Common myeloid progenitor, CD34-positive (primary cell): Measurements from ENCODE around the gene CCDC148.

Experiments used
- CTCF ChIA-PET: fragments of 350-600 bp; sonication (Branson Sonifier 250); formaldehyde crosslinking; loops from one replicate; lab custom pipeline; 2021; ENCODE audit warnings: antibody characterized with exemption; lab: Charles Lee
- POLR2A ChIA-PET: fragments of 350-600 bp; sonication (Branson Sonifier 250); formaldehyde crosslinking; loops from one replicate; lab custom pipeline; 2021; ENCODE audit warnings: antibody characterized with exemption; lab: Charles Lee
- DNase-seq, 3 donors: peaks; one replicate each; pipeline versions ENCODE4 v3.0.0 to v3.0.0-alpha.2; 2013
- H3K27ac ChIP-seq, 2 experiments: 1 replicate in 1 of 2; 2 replicates in 1 of 2; pipeline ENCODE4 v1.7.0; 2013; ENCODE audit warnings: inconsistent platforms in 2 of 2, low read length in 2 of 2, mild to moderate bottlenecking in 2 of 2, low read depth in 1 of 2, moderate library complexity in 1 of 2; ENCODE audit not compliant: severe bottlenecking in 2 of 2, insufficient read depth in 1 of 2, poor library complexity in 1 of 2
- H3K27me3 ChIP-seq, 5 experiments: replicated peaks in 2 of 5; 1 replicate in 3 of 5; 2 replicates in 2 of 5; pipeline versions ENCODE4 v1.6.1 to v1.7.0; 2013; ENCODE audit warnings: low read length in 4 of 5, mild to moderate bottlenecking in 2 of 5, moderate library complexity in 2 of 5, inconsistent platforms in 1 of 5; ENCODE audit not compliant: insufficient read depth in 5 of 5, control insufficient read depth in 4 of 5
- H3K36me3 ChIP-seq, 4 experiments: 1 replicate in 2 of 4; 2 replicates in 2 of 4; pipeline versions ENCODE4 v1.6.1 to v1.7.0; 2013; ENCODE audit warnings: low read length in 3 of 4, control low read depth in 1 of 4, mild to moderate bottlenecking in 1 of 4; ENCODE audit not compliant: control insufficient read depth in 4 of 4, insufficient read depth in 4 of 4
- H3K4me1 ChIP-seq, 4 experiments: 1 replicate in 3 of 4; 2 replicates in 1 of 4; pipeline versions ENCODE4 v1.6.1 to v1.7.1; 2013; ENCODE audit warnings: low read length in 3 of 4, mild to moderate bottlenecking in 3 of 4, control low read depth in 1 of 4, inconsistent platforms in 1 of 4, moderate library complexity in 1 of 4; ENCODE audit not compliant: control insufficient read depth in 4 of 4, insufficient read depth in 4 of 4; ENCODE audit errors: control extremely low read depth in 1 of 4
- H3K4me3 ChIP-seq, 7 experiments: 1 replicate in 4 of 7; 2 replicates in 3 of 7; pipeline versions ENCODE4 v1.5.1 to v1.7.0; 2013; ENCODE audit warnings: mild to moderate bottlenecking in 7 of 7, low read length in 6 of 7, moderate library complexity in 6 of 7, inconsistent platforms in 2 of 7, low read depth in 2 of 7, control low read depth in 1 of 7; ENCODE audit not compliant: insufficient read depth in 4 of 7, control insufficient read depth in 1 of 7; ENCODE audit errors: extremely low read depth in 1 of 7
- H3K9me3 ChIP-seq, 5 experiments: 1 replicate in 4 of 5; 2 replicates in 1 of 5; pipeline versions ENCODE4 v1.6.1 to v1.7.1; 2013; ENCODE audit warnings: low read length in 4 of 5, mild to moderate bottlenecking in 2 of 5, inconsistent platforms in 1 of 5, low read depth in 1 of 5, moderate library complexity in 1 of 5; ENCODE audit not compliant: control insufficient read depth in 4 of 5, insufficient read depth in 2 of 5; ENCODE audit errors: control extremely low read depth in 1 of 5
- WGBS: methylation state at CpG from one replicate; pipeline ENCODE4 v1.1.5; 2013; ENCODE audit not compliant: insufficient coverage; 5-methylcytosine and 5-hydroxymethylcytosine counted together

CCDC148 gene

GRCh38 chr2:158407031-158407430, 49.5 kb downstream of the CCDC148 start:
- H3K4me1 ChIP-seq = no peaks in the 10 kb centered on the region
- H3K27ac ChIP-seq = no peak overlapping the region
- ChIA-PET CTCF (no interaction called here), POLR2A (no interaction called here)
- no peak for DNase-seq
- no peaks in the 10 kb centered on the region for H3K36me3 ChIP-seq
- 97% methylated on average over 3 of the region's 3 CpGs for WGBS
- no peaks in the 10 kb centered on the region for H3K27me3 ChIP-seq
- peaks cover 0 to 17% (median 3%) of the 10 kb centered on the region in 5 experiments for H3K9me3 ChIP-seq
- H3K4me3 ChIP-seq = no peak overlapping the region

DNA sequence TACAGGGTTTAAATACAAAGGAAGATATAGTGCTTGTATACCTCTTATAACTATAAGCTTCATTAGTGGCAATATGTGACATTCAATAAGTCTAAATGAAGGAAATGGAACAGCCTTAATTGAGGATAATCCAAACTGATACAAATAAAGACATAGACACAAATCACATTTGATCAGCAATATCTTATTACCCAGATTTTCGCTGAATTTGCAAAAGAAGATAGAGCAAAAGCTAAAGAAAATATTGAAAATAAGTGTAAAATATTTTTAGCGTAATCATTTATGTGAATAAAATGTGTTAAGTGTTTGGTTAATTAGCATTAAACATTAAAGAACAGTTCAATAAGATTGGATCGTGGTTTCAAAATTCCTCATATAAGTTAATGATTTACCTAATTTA, 51.2 kb downstream of the CCDC148 start:
- Histone ChIP-seq H3K27ac (no peak overlapping the region), H3K27me3 (no peaks in the 10 kb centered on the region), H3K36me3 (no peaks in the 10 kb centered on the region), H3K4me1 (no peaks in the 10 kb centered on the region), H3K9me3 (peaks cover 0 to 8% (median 0%) of the 10 kb centered on the region in 5 experiments), H3K4me3 (no peak overlapping the region)
- WGBS = no CpG with 5 or more reads among the region's 3 CpGs
- DNase-seq = no peak
- ChIA-PET POLR2A (no interaction called here), CTCF (interaction anchor here (0.9 kb wide), 1 partner anchor 10 kb away, joined by 3 read pairs; no protein-coding TSS in a partner anchor)

- POLR2A ChIA-PET = no interaction called here
Observed at GRCh38 chr2:158403237-158403636, 53.3 kb downstream of the CCDC148 start.

DNA sequence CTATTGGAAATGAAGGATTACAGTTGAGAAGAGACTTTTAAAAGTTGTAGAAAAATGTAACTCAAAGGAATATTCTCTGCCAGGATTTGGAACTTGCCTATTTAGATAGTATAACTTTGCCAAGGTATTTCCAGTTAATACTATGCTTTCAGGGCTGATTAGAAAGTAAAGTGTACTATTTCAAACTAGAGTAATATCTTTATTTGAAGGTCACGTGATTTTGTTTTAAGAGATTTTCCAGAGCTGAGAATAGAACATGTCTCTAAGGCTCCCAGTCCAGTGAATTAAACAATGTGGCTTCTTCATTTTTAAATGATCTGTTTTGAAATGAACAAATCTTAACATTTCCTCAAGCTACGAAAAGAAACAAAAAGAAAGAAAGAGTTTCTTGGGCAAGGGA, 53.9 kb downstream of the CCDC148 start:
- WGBS = 100% methylated on average over 1 of the region's 2 CpGs
- no peak overlapping the region for H3K27ac ChIP-seq
- H3K27me3 ChIP-seq = no peaks in the 10 kb centered on the region
- H3K36me3 ChIP-seq = no peaks in the 10 kb centered on the region
- ChIA-PET CTCF (interaction anchor here (0.7 kb wide), 1 partner anchor 1095 kb away, joined by 3 read pairs; no protein-coding TSS in a partner anchor), POLR2A (no interaction called here)
- peak in 1 of 3 donors; percentile 2 for DNase-seq
- H3K4me3 ChIP-seq = no peak overlapping the region
- H3K9me3 ChIP-seq = peaks cover 0 to 1% (median 0%) of the 10 kb centered on the region in 5 experiments
- no peaks in the 10 kb centered on the region for H3K4me1 ChIP-seq

More at GRCh38 chr2:158403237-158403636, 53.3 kb downstream of the CCDC148 start:
- Histone ChIP-seq H3K36me3 (no peaks in the 10 kb centered on the region), H3K27ac (no peak overlapping the region), H3K4me1 (no peaks in the 10 kb centered on the region), H3K4me3 (no peak overlapping the region), H3K9me3 (no peaks in the 10 kb centered on the region), H3K27me3 (no peaks in the 10 kb centered on the region)
- no peak for DNase-seq
- WGBS = 100% methylated on average over 1 of the region's 1 CpG
- CTCF ChIA-PET = no interaction called here

DNA sequence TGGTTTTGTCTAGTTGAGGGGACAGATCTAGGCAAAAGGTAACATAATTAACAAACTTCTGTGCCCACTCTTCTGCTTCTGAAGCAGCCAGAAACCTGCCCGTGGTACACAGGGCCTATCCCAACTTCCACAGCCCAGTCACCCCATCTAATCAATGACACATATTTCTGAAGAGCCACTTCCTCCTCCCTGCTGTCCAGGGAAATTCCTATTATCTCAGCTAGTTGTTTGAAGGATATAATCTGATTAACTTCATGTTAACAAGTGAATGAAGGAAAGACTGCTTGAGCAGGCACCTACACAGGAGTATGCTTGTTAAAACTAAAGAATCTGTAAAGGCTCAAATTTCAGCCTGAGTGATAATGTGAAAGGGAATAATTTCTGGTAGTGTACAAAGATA, 61.4 kb downstream of the CCDC148 start:
- no peak for DNase-seq
- POLR2A ChIA-PET = no interaction called here
- Histone ChIP-seq H3K4me3 (no peak overlapping the region), H3K27me3 (no peaks in the 10 kb centered on the region), H3K27ac (no peak overlapping the region), H3K9me3 (peaks cover 0 to 3% (median 0%) of the 10 kb centered on the region in 5 experiments), H3K36me3 (no peaks in the 10 kb centered on the region), H3K4me1 (no peaks in the 10 kb centered on the region)
- CTCF ChIA-PET = interaction anchor here (1.4 kb wide), 1 partner anchor 10 kb away, joined by 3 read pairs; no protein-coding TSS in a partner anchor
- WGBS = no CpG with 5 or more reads among the region's 1 CpG

GRCh38 chr2:158394453-158394852, 62.1 kb downstream of the CCDC148 start:
- WGBS = no CpG with 5 or more reads among the region's 1 CpG
- DNase-seq = no peak

GRCh38 chr2:158393886-158394285, 62.7 kb downstream of the CCDC148 start:
- DNase-seq = no peak
- no peaks in the 10 kb centered on the region for H3K36me3 ChIP-seq
- no peaks in the 10 kb centered on the region for H3K27me3 ChIP-seq
- no peaks in the 10 kb centered on the region for H3K4me1 ChIP-seq
- H3K9me3 ChIP-seq = peaks cover 0 to 3% (median 0%) of the 10 kb centered on the region in 5 experiments
- H3K4me3 ChIP-seq = no peak overlapping the region
- H3K27ac ChIP-seq = no peak overlapping the region
- WGBS = no CpG with 5 or more reads among the region's 1 CpG
- ChIA-PET POLR2A (no interaction called here), CTCF (no interaction called here)

More at GRCh38 chr2:158394453-158394852, 62.1 kb downstream of the CCDC148 start:
- ChIA-PET POLR2A (no interaction called here), CTCF (no interaction called here)
- H3K27me3 ChIP-seq = no peaks in the 10 kb centered on the region
- peaks cover 0 to 3% (median 0%) of the 10 kb centered on the region in 5 experiments for H3K9me3 ChIP-seq
- no peaks in the 10 kb centered on the region for H3K4me1 ChIP-seq
- no peak overlapping the region for H3K27ac ChIP-seq
- no peaks in the 10 kb centered on the region for H3K36me3 ChIP-seq
- H3K4me3 ChIP-seq = no peak overlapping the region
